Endothelial cell of umbilical vein (primary cell): ENCODE results near the gene SLC28A1.

Experiments used
- EZH2 ChIP-seq: IDR thresholded peaks from 2 replicates; pipeline ENCODE4 v1.6.1; 2012; ENCODE audit warnings: borderline replicate concordance, low read depth, mild to moderate bottlenecking, moderate library complexity, low read length, inconsistent platforms; ENCODE audit not compliant: severe bottlenecking
- FOS ChIP-seq: IDR thresholded peaks from 2 replicates; pipeline ENCODE4 v1.6.1; 2011; ENCODE audit warnings: mild to moderate bottlenecking, low read length, moderate library complexity, borderline replicate concordance; ENCODE audit not compliant: insufficient read depth
- GATA2 ChIP-seq: IDR thresholded peaks from 2 replicates; pipeline ENCODE4 v1.7.0; 2011; ENCODE audit warnings: low read depth, mild to moderate bottlenecking, moderate library complexity, mixed read lengths, low read length; ENCODE audit not compliant: insufficient read length, insufficient read depth
- JUN ChIP-seq: IDR thresholded peaks from 2 replicates; pipeline ENCODE4 v1.6.1; 2011; ENCODE audit warnings: borderline replicate concordance, low read depth; ENCODE audit not compliant: insufficient read length, insufficient read depth
- MYC ChIP-seq: IDR thresholded peaks from one replicate; pipeline ENCODE4 v1.6.1; 2011; ENCODE audit warnings: mild to moderate bottlenecking, low read depth, low read length
- POLR2A ChIP-seq: IDR thresholded peaks from 2 replicates; pipeline ENCODE4 v1.6.1; 2012; ENCODE audit warnings: low read depth, mild to moderate bottlenecking, control low read depth, low read length
- POLR2AphosphoS5 ChIP-seq: IDR thresholded peaks from 2 replicates; pipeline ENCODE4 v1.6.1; 2012; ENCODE audit warnings: low read depth, mild to moderate bottlenecking, control low read depth, low read length, moderate library complexity; ENCODE audit not compliant: insufficient read depth
- TF ChIP-seq, protein P1 (sequence below), 2 donors: IDR thresholded peaks; 1 replicate in 1 of 2; 2 replicates in 1 of 2; pipeline ENCODE4 v1.5.1; 2011; ENCODE audit warnings: low read length in 2 of 2, mild to moderate bottlenecking in 2 of 2, moderate library complexity in 2 of 2, control low read depth in 1 of 2, inconsistent platforms in 1 of 2, low read depth in 1 of 2; ENCODE audit not compliant: insufficient read depth in 1 of 2; ENCODE audit errors: extremely low read depth in 1 of 2
- TF ChIP-seq, protein P2 (sequence below): IDR thresholded peaks from 2 replicates; pipeline ENCODE4 v1.6.1; 2011; ENCODE audit not compliant: insufficient read depth, insufficient read length

DNA sequence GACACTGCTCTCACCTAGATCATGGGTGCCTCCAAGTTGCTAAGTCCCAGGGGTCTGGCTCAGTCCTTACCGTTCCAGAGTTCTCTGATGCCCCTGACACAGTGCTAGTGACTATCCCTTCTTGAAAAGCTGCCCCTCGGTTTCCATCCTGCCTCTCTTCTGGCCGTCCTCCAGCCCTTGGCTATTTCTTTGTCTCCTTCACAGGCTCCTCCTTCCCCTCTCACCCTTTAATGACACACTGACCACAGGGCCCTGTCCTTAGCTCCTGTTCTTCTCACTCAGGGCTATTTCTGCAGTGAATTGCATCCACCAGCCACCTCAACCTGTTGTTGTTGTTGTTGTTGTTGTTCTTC is 31.1 kb downstream of the SLC28A1 start:
- no peak for TF ChIP-seq POLR2AphosphoS5
- TF ChIP-seq, protein P1, sequence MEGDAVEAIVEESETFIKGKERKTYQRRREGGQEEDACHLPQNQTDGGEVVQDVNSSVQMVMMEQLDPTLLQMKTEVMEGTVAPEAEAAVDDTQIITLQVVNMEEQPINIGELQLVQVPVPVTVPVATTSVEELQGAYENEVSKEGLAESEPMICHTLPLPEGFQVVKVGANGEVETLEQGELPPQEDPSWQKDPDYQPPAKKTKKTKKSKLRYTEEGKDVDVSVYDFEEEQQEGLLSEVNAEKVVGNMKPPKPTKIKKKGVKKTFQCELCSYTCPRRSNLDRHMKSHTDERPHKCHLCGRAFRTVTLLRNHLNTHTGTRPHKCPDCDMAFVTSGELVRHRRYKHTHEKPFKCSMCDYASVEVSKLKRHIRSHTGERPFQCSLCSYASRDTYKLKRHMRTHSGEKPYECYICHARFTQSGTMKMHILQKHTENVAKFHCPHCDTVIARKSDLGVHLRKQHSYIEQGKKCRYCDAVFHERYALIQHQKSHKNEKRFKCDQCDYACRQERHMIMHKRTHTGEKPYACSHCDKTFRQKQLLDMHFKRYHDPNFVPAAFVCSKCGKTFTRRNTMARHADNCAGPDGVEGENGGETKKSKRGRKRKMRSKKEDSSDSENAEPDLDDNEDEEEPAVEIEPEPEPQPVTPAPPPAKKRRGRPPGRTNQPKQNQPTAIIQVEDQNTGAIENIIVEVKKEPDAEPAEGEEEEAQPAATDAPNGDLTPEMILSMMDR (IDR thresholded peaks at IDR 0.05; ENCODE audit: extremely low read depth in 1 of 2, insufficient read depth in 1 of 2, low read depth in 1 of 2, low read length in 2 of 2) = no peak
- TF ChIP-seq MYC = no peak
- TF ChIP-seq POLR2A = no peak
- TF ChIP-seq GATA2 = no peak
- no peak for TF ChIP-seq FOS
- TF ChIP-seq JUN = no peak
- no peak for TF ChIP-seq EZH2
- TF ChIP-seq, protein P2, sequence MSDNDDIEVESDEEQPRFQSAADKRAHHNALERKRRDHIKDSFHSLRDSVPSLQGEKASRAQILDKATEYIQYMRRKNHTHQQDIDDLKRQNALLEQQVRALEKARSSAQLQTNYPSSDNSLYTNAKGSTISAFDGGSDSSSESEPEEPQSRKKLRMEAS = no peak
